Upper lobe of right lung (tissue), 1 donor: Measurements from ENCODE around the gene AMBP. TPM values are rescaled to one million over a fixed set of nuclear protein-coding genes. Genes with fewer than 3 reads are reported as not detected.
A peak's percentile ranks its signal among the peaks of the same experiment; 100 is the strongest.

Source experiments
- ATAC-seq: fragments of 200-7000 bp; cut with Tn5 transposase; one replicate; pipeline ENCODE4 v1.9.1; 2020; ENCODE audit warnings: mild to moderate bottlenecking, moderate library complexity
- DNase-seq: peaks from one replicate; pipeline ENCODE4 v3.0.0-alpha.2; 2020
- H3K27ac ChIP-seq: fragments of 200-600 bp; one replicate; pipeline ENCODE4 v1.8.0; 2022
- H3K27me3 ChIP-seq: fragments of 200-600 bp; one replicate; pipeline ENCODE4 v1.8.0; 2022; ENCODE audit warnings: mild to moderate bottlenecking
- H3K36me3 ChIP-seq: fragments of 200-600 bp; one replicate; pipeline ENCODE4 v1.8.0; 2022
- H3K4me1 ChIP-seq: fragments of 200-600 bp; one replicate; pipeline ENCODE4 v1.8.0; 2022
- H3K4me3 ChIP-seq: fragments of 200-600 bp; one replicate; pipeline ENCODE4 v1.8.0; 2022; ENCODE audit warnings: mild to moderate bottlenecking
- H3K9me3 ChIP-seq: fragments of 200-600 bp; one replicate; pipeline ENCODE4 v1.8.0; 2022
- CTCF ChIP-seq: fragments of 200-600 bp; IDR thresholded peaks from one replicate; pipeline ENCODE4 v1.8.0; 2022; ENCODE audit warnings: antibody characterized with exemption
- intact Hi-C: fragments of 100-400 bp; cut with DNase I; formaldehyde crosslinking; loops from one replicate; pipeline ENCODE4 v1.11.0; 2022
- total RNA-seq: library from RNA; stranded (reverse); fragmentation: NEBNext Ultra II Directional; extraction: Animal tissue kit (Norgen Biotek cat#: 25700); gene quantifications from one replicate; pipeline ENCODE4 v1.2.1, GENCODE V29; 2021
- donor health status: DM: no; HTN: yes; CAD: no; lungs with severe emphysema.

Gene AMBP
- total RNA-seq, 1 donor from 2014 or later = 0.67 TPM

GRCh38 chr9:114017741-114018715 lies 60.1 kb downstream of the AMBP start:
- no peak for ATAC-seq

DNA sequence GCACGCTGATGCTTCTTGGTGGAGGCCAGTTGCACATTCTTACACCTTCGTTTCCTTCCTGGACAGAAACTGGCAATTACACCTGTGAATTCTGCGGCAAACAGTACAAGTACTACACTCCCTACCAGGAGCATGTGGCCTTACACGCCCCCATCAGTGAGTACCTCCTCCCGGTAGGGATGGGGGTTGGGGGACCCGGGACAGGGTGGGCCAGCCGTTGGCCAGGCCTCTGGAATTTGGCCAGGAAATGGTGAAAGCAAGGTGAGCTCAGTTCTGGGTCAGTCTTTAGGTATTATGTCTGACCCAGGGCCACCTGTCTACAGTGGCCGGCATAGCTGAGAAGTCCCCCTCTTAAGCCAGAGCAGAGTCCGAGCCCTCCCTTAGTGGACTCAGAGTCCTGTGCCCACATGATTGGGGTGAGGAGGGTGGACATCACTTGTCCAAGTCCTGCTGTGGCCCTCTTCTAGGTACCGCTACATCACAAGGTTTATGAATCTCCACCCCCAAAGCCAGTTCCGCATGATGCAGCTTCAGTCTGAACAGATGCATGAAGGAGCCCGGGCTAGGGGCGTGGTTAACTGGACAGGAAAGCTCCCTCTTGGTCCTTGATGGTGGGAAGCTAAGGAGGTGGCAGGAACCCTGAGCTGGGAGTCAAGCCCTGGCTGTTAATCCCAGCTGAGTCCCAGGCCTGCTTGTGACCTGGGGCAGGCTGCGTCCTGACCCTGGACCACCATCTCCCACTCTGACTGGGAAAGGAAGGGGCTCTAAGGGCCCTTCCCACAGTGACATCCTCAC lies 61.3 kb downstream of the AMBP start:
- no peak for TF ChIP-seq CTCF
- intact Hi-C loops = no loop called here
- H3K9me3 ChIP-seq = no peaks in the 10 kb centered on the region
- H3K27ac ChIP-seq = no peak overlapping the region
- H3K27me3 ChIP-seq = no peaks in the 10 kb centered on the region
- peaks cover 9% of the 10 kb centered on the region for H3K36me3 ChIP-seq
- DNase-seq (no peak), ATAC-seq (peak; percentile 16)
- H3K4me1 ChIP-seq = no peaks in the 10 kb centered on the region
- no peak overlapping the region for H3K4me3 ChIP-seq

More at GRCh38 chr9:114017741-114018715, 60.1 kb downstream of the AMBP start:
- H3K4me3 ChIP-seq = no peak overlapping the region
- H3K27ac ChIP-seq = no peak overlapping the region
- no peaks in the 10 kb centered on the region for H3K27me3 ChIP-seq
- H3K9me3 ChIP-seq = peaks cover 10% of the 10 kb centered on the region
- DNase-seq = no peak
- TF ChIP-seq CTCF = no peak
- no peaks in the 10 kb centered on the region for H3K4me1 ChIP-seq
- peaks cover 9% of the 10 kb centered on the region for H3K36me3 ChIP-seq
- intact Hi-C loops = no loop called here

- Histone ChIP-seq H3K27me3 (no peaks in the 10 kb centered on the region), H3K36me3 (peaks cover 9% of the 10 kb centered on the region), H3K4me3 (no peak overlapping the region), H3K9me3 (no peaks in the 10 kb centered on the region), H3K4me1 (no peaks in the 10 kb centered on the region), H3K27ac (no peak overlapping the region)
- no peak for TF ChIP-seq CTCF
- no peak for DNase-seq
- intact Hi-C loops = no loop called here
- no peak for ATAC-seq
Observed at GRCh38 chr9:114016101-114016500, 62.0 kb downstream of the AMBP start.

DNA sequence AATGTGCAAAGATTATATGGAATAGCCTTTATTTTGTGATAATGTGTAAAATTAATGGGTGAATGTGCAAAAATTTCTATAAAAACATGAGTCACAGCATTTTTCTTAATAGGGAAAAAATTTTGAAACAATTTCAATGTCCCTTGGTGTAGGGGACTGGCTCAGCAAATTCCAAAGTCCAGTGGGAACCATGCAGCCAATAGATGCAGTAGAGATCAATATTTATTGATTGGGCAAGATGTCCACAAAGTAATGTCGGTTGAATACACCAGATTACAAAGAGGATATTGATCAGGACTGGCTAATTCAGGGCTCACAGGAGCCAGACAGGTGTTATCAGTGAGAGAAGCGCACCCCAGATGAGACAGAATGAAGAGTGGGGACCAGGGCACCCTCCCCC lies 62.5 kb downstream of the AMBP start:
- H3K36me3 ChIP-seq = peaks cover 9% of the 10 kb centered on the region
- no peak for ATAC-seq
- no peaks in the 10 kb centered on the region for H3K27me3 ChIP-seq
- H3K9me3 ChIP-seq = no peaks in the 10 kb centered on the region
- no peak for TF ChIP-seq CTCF
- H3K4me3 ChIP-seq = no peak overlapping the region
- H3K4me1 ChIP-seq = no peaks in the 10 kb centered on the region
- H3K27ac ChIP-seq = no peak overlapping the region
- DNase-seq = no peak
- intact Hi-C loops = no loop called here

DNA sequence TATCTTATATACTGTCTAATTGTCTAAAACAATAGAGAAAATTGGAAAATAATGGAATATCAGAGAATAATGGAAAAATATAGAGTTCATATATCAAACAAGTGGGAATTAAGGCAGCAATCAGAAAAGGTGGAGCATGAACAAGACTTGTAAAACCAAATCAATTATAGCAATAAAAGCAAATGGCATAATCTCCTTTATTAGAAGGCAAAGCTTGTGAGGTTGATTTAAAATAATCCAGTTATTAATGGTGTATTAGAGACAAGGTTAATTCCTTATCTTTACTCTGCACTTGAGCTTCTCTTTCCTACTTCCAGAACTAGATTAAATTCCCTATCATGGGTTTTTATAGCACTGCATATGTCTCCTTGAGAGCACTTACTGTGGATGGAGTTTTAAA lies 64.1 kb downstream of the AMBP start:
- ATAC-seq (no peak), DNase-seq (no peak)
- intact Hi-C loops = no loop called here
- no peaks in the 10 kb centered on the region for H3K9me3 ChIP-seq
- peaks cover 9% of the 10 kb centered on the region for H3K36me3 ChIP-seq
- H3K4me3 ChIP-seq = no peak overlapping the region
- H3K4me1 ChIP-seq = no peaks in the 10 kb centered on the region
- H3K27me3 ChIP-seq = no peaks in the 10 kb centered on the region
- no peak overlapping the region for H3K27ac ChIP-seq
- TF ChIP-seq CTCF = no peak
